Ovary (tissue), 3 donors: ENCODE results near the gene CMIP.

Experiments used
- CTCF ChIP-seq, 3 donors: fragments of 450-650 bp in 2 of 3; fragments of 200-600 bp in 1 of 3; IDR thresholded peaks; one replicate each; pipeline versions ENCODE4 v1.5.1 to v1.8.0; 2016 to 2022; ENCODE audit warnings: antibody characterized with exemption in 3 of 3, mild to moderate bottlenecking in 1 of 3
- EP300 ChIP-seq: sonication (generic); formaldehyde crosslinking; IDR thresholded peaks from one replicate; pipeline ENCODE4 v1.6.1; 2017; ENCODE audit warnings: antibody characterized with exemption
- donor health status: DM: no; HTN: no; CAD: no.

DNA sequence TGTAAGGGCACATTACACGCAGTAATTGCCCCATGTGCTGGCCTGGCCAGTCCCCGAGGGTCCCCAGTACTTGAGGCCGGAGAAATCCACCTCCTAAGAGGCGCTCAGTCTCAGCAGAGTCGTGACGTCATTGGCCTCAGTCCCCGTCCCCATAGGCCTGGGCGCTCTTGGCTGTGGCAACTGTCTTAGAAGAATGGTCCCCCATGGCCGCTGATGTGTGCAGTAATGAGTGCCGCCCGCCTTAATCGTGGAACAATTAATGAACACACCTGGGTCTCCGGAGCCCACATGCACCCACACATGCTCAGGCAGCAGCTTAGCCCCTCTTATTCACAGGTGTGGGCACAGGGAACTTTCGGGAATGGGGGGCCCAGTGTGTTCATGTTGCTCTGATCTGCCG is 248.0 kb downstream of the CMIP start:
- TF ChIP-seq CTCF (IDR thresholded peaks at IDR 0.05): no peak
- TF ChIP-seq EP300: no peak
